LNCaP clone FGC (cell line): ENCODE measurements around the gene ANKRD52.

Experiments
- DNase-seq: peaks from one replicate; pipeline ENCODE4 v3.0.0-alpha.2; 2011; ENCODE audit warnings: low read depth
- H3K4me3 ChIP-seq: 2 replicates; pipeline ENCODE4 v1.5.1; 2011; ENCODE audit warnings: mild to moderate bottlenecking, low read depth, low read length, control low read depth
- CTCF ChIP-seq: IDR thresholded peaks from 2 replicates; pipeline ENCODE4 v1.5.1; 2012; ENCODE audit warnings: mild to moderate bottlenecking; ENCODE audit not compliant: control insufficient read depth, insufficient read depth; ENCODE audit errors: extremely low read depth

Gene ANKRD52

GRCh38 chr12:56260921-56261320 lies 2.7 kb upstream of the ANKRD52 start:
- no peak for DNase-seq
- no peak overlapping the region for H3K4me3 ChIP-seq
- no peak for TF ChIP-seq CTCF

GRCh38 chr12:56260380-56260779 lies 2.2 kb upstream of the ANKRD52 start:
- DNase-seq, result no peak
- H3K4me3 ChIP-seq, result no peak overlapping the region
- TF ChIP-seq CTCF, result no peak

- no peak for TF ChIP-seq CTCF
- H3K4me3 ChIP-seq, result peak overlapping the region; percentile 84
Observed at GRCh38 chr12:56258820-56259183, 618 bp upstream of the ANKRD52 start.

GRCh38 chr12:56257491-56258067 lies 605 bp downstream of the ANKRD52 start:
- no peak for DNase-seq
- H3K4me3 ChIP-seq, result peak overlapping the region; percentile 84
- 0 out of 2 replicates have a peak, but pooled peaks have one; percentile 12 for TF ChIP-seq CTCF

More at GRCh38 chr12:56258820-56259183, 618 bp upstream of the ANKRD52 start:
- DNase-seq, result no peak

GRCh38 chr12:56257071-56257470 lies 1.1 kb downstream of the ANKRD52 start:
- no peak for DNase-seq
- TF ChIP-seq CTCF, result no peak
- peak overlapping the region; percentile 84 for H3K4me3 ChIP-seq

GRCh38 chr12:56256326-56256960 lies 1.7 kb downstream of the ANKRD52 start:
- TF ChIP-seq CTCF, result no peak
- H3K4me3 ChIP-seq, result no peak overlapping the region

GRCh38 chr12:56255671-56256070 lies 2.5 kb downstream of the ANKRD52 start:
- TF ChIP-seq CTCF, result no peak
- DNase-seq, result no peak
- H3K4me3 ChIP-seq, result no peak overlapping the region

More at GRCh38 chr12:56256326-56256960, 1.7 kb downstream of the ANKRD52 start:
- no peak for DNase-seq
